GM12891 (cell line): ENCODE measurements around the gene CCDC30.

ENCODE experiments used
- DNase-seq: peaks from one replicate; pipeline ENCODE4 v3.0.0; 2011; ENCODE audit warnings: low spot score; ENCODE audit not compliant: insufficient read length
- FAIRE-seq: peaks from 2 replicates; lab custom pipeline; 2011; peaks lifted over from hg19 to GRCh38; lab: Jason Lieb, UNC
- PAX5 ChIP-seq: IDR thresholded peaks from 2 replicates; pipeline ENCODE4 v1.6.1; 2011; ENCODE audit warnings: low read length, moderate library complexity, mild to moderate bottlenecking; ENCODE audit not compliant: insufficient read depth, severe bottlenecking
- POLR2A ChIP-seq: IDR thresholded peaks from 2 replicates; pipeline ENCODE4 v1.6.1; 2011; ENCODE audit warnings: low read depth, low read length, control low read depth
- POLR2AphosphoS5 ChIP-seq: IDR thresholded peaks from 2 replicates; pipeline ENCODE4 v1.6.1; 2011; ENCODE audit warnings: low read depth, low read length, control low read depth
- POU2F2 ChIP-seq: IDR thresholded peaks from 2 replicates; pipeline ENCODE4 v1.6.1; 2011; ENCODE audit warnings: low read depth, mild to moderate bottlenecking, control low read depth, low read length, moderate library complexity
- SPI1 ChIP-seq: IDR thresholded peaks from 2 replicates; pipeline ENCODE4 v1.6.1; 2011; ENCODE audit warnings: low read depth, low read length, control low read depth
- TAF1 ChIP-seq: IDR thresholded peaks from 2 replicates; pipeline ENCODE4 v1.6.1; 2011; ENCODE audit warnings: low read depth, low read length, control low read depth

CCDC30 gene

DNA sequence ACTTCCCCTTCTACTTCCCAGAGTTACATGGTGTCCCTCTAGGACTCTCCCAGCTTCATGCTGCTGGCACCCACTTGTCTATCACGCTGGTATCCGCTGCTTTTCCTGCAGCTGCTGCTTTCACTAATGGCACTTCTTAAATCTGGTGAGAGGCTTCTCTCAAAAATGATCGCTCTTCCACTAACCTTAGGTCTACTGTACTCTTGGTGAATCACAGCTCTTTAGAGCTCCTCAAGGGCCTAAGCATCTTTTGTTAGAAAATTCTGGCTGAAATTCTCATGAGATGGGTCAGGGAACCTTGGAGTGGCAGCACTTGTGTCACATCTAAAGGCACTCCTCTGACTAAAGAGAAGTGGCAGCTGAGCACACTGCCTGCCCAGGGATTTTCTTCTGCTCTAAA, 39.4 kb upstream of the CCDC30 start:
- DNase-seq (no peak), FAIRE-seq (no peak)
- TF ChIP-seq POLR2A (no peak), PAX5 (no peak), TAF1 (no peak), POLR2AphosphoS5 (no peak), POU2F2 (no peak), SPI1 (no peak)

DNA sequence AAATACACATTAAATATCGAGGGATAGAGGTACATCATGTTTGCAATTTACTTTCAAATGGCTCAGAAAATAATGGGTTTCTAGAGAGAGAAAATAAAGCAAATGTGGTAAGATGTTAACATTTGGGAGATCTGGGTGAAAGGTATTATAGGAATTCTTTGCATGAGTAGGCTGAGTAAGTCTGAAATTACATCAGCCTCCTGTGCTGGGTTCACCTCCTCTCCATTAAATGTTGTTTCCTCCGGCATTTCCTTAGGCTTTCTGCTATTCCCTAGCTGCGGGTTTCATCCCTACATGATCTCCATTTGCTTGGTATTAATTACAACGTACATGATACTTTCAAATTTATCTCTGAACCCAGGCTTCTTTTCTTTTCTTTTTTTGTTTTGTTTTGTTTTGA, 38.9 kb upstream of the CCDC30 start:
- DNase-seq (no peak), FAIRE-seq (no peak)
- TF ChIP-seq TAF1 (no peak), POU2F2 (no peak), SPI1 (no peak), POLR2AphosphoS5 (no peak), POLR2A (no peak), PAX5 (no peak)

DNA sequence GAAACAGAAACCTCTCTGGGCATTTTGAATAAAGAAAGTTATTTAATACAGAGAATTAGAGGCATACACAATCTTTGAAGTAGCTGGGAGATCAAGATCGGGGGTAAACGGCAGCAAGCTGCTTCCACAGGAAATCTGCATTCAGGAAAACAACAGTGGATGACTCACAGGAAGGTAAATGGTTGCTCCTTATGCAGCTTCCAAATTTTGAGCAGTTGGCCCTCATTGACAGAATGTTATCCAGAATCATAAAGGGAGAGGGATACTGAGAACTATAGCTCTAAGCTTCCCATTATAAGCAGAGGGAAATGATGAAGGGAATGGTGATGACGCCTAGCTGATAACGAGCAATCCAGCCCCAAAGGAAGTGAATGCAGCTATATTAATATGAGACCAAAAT, 35.8 kb upstream of the CCDC30 start:
- DNase-seq (no peak), FAIRE-seq (no peak)
- TF ChIP-seq POU2F2 (no peak), SPI1 (no peak), PAX5 (no peak), POLR2AphosphoS5 (no peak), TAF1 (no peak), POLR2A (no peak)

DNA sequence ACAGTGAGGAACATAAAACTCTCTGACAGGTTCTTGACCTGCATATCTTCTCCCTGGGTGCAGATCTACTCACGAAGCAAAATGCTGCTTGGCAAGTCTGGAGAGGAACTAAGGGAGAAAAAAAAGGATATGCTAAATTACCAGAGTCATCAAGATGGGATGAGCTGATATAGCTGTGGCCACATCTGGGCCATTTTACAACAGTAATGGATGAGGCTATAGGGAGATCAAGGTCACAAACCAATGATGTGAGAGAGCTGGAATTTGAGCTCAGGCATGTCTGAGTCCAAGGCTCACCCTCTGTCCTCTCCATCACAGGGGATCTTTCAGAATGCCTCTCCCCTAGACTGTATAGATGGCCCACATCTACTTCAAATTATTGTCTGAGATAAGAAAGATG, 33.5 kb upstream of the CCDC30 start:
- DNase-seq (no peak), FAIRE-seq (no peak)
- no peak for TF ChIP-seq POLR2A
- TF ChIP-seq POU2F2, result no peak
- no peak for TF ChIP-seq PAX5
- TF ChIP-seq SPI1, result no peak

DNA sequence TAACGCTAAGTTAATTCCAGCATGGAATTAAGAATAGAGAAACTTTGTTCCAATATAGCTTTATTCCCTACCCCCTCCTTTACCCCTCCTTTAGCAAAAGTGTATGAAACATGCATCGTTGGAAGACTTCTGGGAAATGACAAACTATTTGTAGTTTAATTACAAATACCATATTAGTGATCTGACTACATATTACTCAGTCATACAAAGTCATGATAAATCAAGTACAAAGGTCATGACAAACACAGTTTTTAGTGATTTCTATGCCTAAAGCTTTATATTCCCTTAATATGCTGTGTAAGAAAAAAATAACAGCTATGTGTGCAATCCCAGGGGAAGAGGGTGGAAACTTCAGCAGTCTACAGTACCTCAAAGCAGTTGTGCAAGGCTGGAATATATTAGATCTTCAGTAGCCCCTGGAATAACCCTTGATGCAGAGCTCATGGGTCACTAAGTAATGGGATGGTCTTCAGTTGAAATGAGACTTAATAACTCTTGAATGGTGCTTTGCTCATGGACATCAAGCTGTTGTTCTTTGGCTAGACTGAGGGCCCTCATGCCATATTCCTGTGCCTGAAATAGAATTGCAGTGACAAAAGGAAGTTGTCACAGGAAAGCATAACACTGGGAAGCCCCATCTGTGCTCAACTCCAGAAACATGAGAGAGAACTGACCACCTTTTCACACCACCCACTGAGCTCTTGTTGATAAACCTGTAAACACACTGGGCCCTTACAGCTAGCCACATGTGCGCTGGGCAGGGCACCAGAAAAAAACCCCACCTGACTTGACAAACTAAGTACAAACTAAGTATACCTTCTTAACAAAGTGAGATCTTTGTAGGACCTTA, 32.6 kb upstream of the CCDC30 start:
- no peak for FAIRE-seq
- no peak for TF ChIP-seq TAF1

DNA sequence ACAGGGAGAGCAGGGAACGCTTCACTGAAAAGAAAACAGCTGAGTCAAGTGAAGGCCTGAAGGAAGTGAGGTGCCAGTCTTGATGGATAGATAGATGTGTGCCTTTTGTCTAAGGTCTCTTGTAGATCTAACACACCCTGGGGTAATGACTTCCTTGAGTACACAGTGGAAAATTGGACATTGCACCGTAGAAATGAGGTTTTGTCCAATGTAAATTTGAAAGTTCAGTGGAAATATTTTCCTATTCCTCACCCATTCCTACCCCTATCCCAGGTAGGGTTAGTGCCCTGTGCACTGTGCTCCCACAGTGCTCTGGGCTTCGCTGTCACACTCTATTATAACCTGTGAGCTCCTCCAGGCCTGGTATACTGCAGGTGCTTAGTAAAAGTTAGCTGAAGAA, 31.6 kb upstream of the CCDC30 start:
- no peak for DNase-seq
- FAIRE-seq, result no peak
- TF ChIP-seq SPI1 (no peak), POU2F2 (no peak), PAX5 (no peak), POLR2AphosphoS5 (no peak), TAF1 (no peak), POLR2A (no peak)

More for the DNA sequence above, 32.6 kb upstream of the CCDC30 start:
- DNase-seq, result no peak

DNA sequence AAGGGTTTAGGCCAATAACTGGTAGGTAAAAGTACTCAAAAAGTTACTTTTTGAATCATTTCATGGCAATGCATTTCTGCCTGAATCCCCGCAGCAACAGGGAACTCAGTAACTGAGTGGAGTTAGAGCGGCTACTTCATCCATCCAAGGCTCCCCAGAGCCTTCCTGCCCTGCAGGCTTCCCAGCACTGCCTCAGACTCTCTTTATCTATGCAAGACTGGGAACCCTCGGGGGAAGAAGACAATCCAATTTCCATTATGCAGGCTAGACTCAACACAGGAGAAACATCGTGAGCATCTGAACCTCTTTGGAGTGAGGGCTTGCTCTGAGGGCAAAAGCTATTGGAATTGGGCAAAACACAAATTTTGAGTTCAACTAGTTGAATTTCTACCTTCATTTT, 30.4 kb upstream of the CCDC30 start:
- no peak for TF ChIP-seq POLR2A
- TF ChIP-seq SPI1, result no peak
- no peak for TF ChIP-seq POU2F2
- TF ChIP-seq POLR2AphosphoS5, result no peak
- no peak for TF ChIP-seq PAX5
- TF ChIP-seq TAF1, result no peak

DNA sequence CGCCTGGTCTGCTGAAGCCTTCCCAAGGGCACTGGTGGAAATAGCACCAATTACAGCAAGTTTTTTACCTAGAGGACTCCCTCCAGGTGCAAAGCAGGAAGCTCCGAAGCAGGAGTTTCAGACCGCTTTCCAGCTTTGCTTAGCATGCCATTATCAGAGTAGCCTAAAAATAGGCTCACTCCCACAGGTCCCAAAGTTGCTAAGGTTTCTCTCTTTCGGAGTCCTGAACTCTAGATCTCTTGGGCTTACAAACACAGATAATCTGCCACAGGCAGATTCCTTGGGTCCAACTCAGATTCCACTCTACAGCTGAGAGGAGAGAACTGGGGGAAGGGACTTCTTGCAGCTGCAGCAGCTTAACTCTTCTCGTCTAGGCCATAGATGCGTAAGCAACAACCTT, 29.7 kb upstream of the CCDC30 start:
- no peak for FAIRE-seq
- TF ChIP-seq PAX5, result no peak
- TF ChIP-seq SPI1, result no peak
- no peak for TF ChIP-seq POLR2AphosphoS5
- no peak for TF ChIP-seq POLR2A
- no peak for TF ChIP-seq TAF1
- TF ChIP-seq POU2F2, result no peak
- no peak for DNase-seq

More for the DNA sequence above, 30.4 kb upstream of the CCDC30 start:
- DNase-seq, result no peak
- FAIRE-seq, result no peak

DNA sequence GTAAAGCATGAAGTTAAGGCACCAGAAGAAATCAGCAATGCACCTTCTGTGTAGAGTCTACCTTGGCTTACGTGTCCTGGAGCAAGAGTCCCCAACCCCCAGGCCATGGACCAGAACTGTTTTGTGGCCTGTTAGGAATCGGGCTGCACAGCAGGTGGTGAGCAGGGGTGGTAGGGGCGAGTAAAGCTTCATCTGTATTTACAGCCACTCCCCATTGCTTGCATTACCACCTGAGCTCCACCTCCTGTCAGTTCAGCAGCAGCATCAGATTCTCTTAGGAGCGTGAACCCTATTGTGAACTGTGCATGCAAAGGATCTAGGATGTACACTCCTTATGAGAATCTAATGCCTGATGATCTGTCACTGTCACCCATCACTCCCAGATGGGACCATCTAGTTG, 28.7 kb upstream of the CCDC30 start:
- TF ChIP-seq POU2F2 (no peak), TAF1 (no peak), SPI1 (no peak), POLR2A (no peak), PAX5 (no peak), POLR2AphosphoS5 (no peak)
- DNase-seq (no peak), FAIRE-seq (no peak)

DNA sequence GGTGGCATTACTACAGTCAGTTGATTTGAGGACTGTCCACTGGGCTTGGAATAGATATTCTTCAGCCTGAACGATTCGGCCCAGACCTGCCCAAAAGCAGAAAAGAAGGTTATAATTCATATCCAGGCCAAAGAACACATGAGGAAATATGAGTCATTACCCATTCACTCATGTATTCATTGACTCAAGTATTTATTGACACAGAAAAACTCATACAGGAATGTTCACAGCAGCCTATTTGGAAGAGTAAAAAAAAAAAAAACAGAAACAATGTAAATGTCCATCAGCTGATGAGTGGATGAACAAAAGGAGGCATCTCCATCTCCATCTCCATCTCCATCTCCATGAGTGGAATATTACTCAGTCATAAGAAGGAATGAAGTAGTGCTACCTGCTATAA, 23.1 kb upstream of the CCDC30 start:
- no peak for DNase-seq
- no peak for FAIRE-seq
- TF ChIP-seq POLR2A, result no peak
- no peak for TF ChIP-seq POLR2AphosphoS5
- no peak for TF ChIP-seq TAF1
- no peak for TF ChIP-seq POU2F2
